Measurements from ENCODE around the gene EPB41L5.

EPB41L5 gene

DNA sequence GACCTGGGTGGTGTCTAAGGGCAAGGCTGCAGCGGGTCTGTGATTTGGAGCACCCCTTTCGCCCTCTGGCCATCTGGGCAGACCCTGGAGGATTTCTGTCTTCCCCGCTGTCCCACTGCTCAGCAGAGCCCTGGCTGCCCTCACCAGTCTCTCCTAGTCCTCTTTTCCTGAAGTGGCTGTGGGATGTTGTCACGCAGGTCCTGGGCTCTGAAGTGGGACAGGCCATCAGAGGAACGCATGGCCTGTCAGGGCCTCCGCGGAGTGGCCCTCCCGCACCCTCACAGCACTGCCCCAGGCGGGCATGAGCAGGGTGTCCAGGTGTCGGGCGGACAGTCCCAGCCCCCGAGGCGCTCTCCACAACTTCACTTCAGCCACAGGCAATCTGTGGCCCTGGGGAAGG lies 211.4 kb downstream of the EPB41L5 start:
- DNase-seq = no peak

- DNase-seq = no peak
These were observed 212.1 kb downstream of the EPB41L5 start for GRCh38 chr2:120224735-120225548.

- DNase-seq = no peak
These were observed 212.7 kb downstream of the EPB41L5 start for GRCh38 chr2:120225549-120226065.

GRCh38 chr2:120226316-120226715 lies 213.4 kb downstream of the EPB41L5 start:
- DNase-seq = no peak

DNA sequence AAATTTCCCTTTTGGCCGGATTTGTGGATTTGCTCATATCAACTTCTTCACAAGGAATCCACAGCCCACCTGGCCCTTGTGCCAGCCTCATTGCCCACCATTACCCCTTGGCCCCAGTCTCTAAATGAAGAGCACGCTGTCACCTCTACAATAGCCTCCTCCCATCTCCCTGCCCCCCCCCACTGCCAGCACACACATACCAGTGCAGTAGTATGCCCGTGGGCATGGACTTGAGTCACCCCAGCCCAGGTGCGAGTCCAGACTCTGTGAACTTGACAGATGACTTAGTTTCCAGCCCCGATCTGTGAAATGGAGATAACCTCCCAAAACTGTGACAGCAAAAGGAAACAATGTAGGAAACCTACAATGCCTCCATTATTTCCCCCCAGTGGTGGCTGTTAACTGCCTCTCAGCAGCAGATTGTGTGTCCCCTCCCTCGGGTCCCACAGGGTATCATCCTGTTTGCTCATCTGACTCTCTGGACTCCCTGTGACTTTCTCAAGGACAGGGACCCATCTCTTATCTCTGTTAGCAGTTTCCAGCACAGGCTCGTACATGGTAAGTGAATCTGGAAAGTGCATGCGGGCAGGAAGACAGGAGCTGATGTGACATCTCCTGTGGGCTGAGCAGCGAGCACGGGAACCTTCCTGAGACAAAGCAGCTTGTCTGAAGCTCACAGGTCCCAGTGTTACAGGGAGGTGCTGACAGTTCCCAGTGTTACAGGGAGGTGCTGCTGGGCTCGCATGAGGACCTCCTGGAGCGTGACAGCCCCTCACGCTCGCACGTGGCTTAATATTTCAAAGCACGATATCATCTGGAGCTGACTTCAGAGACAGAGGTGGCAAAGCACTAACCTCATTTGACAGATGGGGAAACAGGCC lies 214.5 kb downstream of the EPB41L5 start:
- DNase-seq = no peak

- DNase-seq = no peak
These were observed 215.6 kb downstream of the EPB41L5 start for GRCh38 chr2:120228503-120228902.
